NB4 (cell line): ENCODE results near the gene WLS.

Experiments
- DNase-seq: peaks from one replicate; pipeline ENCODE4 v3.0.0; 2010; ENCODE audit warnings: low read depth
- H3K4me3 ChIP-seq: one replicate; pipeline ENCODE4 v1.5.1; 2011; ENCODE audit warnings: mild to moderate bottlenecking, low read depth, low read length, moderate library complexity
- MYC ChIP-seq: IDR thresholded peaks from 2 replicates; pipeline ENCODE4 v1.6.1; 2011; ENCODE audit warnings: low read depth, low read length
- POLR2A ChIP-seq: IDR thresholded peaks from 2 replicates; pipeline ENCODE4 v1.6.1; 2011; ENCODE audit warnings: mild to moderate bottlenecking; ENCODE audit not compliant: insufficient read length; ENCODE audit errors: extremely low read depth
- TF ChIP-seq, protein P1 (sequence below): IDR thresholded peaks from 2 replicates; pipeline ENCODE4 v1.6.1; 2011; ENCODE audit warnings: low read depth, low read length
- TF ChIP-seq, protein P2 (sequence below): IDR thresholded peaks from one replicate; pipeline ENCODE4 v1.5.1; 2012; ENCODE audit warnings: low read depth, low read length

The WLS gene

DNA sequence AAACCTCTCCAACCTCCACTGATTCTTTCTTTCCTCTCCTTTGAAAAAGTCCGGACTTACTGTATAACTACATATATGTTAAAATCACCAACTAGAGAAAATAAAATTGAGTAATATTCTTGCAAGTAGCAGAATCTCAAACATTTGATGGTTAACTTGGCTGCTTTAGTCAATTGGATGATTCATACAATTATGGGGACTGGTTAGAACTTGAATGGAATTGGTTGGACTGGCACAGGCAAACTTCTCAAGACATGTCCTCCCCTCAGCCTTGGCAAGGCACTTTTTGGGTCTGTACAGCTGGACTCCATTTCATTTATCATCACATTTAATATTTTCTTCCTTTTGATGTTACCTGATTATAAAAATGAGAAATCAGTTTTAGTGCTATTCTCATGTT is 6.5 kb downstream of the WLS start:
- H3K4me3 ChIP-seq, result no peak overlapping the region
- TF ChIP-seq, protein P1, sequence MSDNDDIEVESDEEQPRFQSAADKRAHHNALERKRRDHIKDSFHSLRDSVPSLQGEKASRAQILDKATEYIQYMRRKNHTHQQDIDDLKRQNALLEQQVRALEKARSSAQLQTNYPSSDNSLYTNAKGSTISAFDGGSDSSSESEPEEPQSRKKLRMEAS, result no peak
- TF ChIP-seq MYC, result no peak
- TF ChIP-seq, protein P2, sequence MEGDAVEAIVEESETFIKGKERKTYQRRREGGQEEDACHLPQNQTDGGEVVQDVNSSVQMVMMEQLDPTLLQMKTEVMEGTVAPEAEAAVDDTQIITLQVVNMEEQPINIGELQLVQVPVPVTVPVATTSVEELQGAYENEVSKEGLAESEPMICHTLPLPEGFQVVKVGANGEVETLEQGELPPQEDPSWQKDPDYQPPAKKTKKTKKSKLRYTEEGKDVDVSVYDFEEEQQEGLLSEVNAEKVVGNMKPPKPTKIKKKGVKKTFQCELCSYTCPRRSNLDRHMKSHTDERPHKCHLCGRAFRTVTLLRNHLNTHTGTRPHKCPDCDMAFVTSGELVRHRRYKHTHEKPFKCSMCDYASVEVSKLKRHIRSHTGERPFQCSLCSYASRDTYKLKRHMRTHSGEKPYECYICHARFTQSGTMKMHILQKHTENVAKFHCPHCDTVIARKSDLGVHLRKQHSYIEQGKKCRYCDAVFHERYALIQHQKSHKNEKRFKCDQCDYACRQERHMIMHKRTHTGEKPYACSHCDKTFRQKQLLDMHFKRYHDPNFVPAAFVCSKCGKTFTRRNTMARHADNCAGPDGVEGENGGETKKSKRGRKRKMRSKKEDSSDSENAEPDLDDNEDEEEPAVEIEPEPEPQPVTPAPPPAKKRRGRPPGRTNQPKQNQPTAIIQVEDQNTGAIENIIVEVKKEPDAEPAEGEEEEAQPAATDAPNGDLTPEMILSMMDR, result no peak
- no peak for TF ChIP-seq POLR2A

DNA sequence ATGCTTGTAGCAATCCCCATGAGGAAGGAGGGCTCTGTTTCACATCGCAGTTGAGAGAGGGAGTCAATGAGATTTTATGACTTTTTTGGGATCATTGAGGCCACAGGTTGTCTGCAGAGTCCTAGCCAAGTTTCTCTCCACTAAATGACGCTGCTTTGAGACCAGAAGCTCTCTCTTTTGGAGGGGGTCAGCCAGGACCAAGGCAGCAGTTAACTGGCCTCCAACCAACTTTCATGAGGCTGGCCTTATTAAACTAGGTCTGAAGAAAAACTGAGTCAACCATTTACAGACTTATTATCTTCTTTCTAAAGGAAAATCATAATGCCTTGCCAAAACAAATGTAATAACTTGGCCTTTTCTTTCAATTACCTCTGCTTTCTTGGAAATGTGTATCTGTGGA is 8.6 kb downstream of the WLS start:
- no peak for DNase-seq
- TF ChIP-seq POLR2A, result no peak
- TF ChIP-seq MYC, result no peak
- TF ChIP-seq, protein P2, result no peak
- TF ChIP-seq, protein P1, result no peak
- no peak overlapping the region for H3K4me3 ChIP-seq

More for the DNA sequence above, 6.5 kb downstream of the WLS start:
- DNase-seq, result no peak

DNA sequence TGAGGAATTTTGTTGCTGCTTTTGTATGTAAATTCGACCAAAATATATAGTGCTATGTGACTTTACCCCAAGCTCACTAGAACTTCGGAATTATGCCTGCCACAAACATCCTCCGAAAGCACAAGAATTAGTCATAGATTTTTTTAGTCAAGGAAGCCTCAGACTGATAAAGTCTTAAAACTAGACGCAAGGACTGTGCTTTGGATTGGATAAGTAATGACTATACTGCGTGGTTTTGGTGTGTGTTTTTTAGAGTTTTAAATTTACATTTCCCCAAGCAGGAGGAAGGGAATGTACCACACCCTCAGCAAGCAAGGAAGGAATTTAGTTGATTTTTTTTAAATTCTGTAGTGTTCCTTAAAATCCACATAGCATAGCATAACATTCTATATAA is 10.3 kb downstream of the WLS start:
- no peak for TF ChIP-seq POLR2A
- no peak for TF ChIP-seq MYC
- TF ChIP-seq, protein P1, result no peak
- TF ChIP-seq, protein P2, result no peak
- H3K4me3 ChIP-seq, result no peak overlapping the region
- DNase-seq, result no peak

DNA sequence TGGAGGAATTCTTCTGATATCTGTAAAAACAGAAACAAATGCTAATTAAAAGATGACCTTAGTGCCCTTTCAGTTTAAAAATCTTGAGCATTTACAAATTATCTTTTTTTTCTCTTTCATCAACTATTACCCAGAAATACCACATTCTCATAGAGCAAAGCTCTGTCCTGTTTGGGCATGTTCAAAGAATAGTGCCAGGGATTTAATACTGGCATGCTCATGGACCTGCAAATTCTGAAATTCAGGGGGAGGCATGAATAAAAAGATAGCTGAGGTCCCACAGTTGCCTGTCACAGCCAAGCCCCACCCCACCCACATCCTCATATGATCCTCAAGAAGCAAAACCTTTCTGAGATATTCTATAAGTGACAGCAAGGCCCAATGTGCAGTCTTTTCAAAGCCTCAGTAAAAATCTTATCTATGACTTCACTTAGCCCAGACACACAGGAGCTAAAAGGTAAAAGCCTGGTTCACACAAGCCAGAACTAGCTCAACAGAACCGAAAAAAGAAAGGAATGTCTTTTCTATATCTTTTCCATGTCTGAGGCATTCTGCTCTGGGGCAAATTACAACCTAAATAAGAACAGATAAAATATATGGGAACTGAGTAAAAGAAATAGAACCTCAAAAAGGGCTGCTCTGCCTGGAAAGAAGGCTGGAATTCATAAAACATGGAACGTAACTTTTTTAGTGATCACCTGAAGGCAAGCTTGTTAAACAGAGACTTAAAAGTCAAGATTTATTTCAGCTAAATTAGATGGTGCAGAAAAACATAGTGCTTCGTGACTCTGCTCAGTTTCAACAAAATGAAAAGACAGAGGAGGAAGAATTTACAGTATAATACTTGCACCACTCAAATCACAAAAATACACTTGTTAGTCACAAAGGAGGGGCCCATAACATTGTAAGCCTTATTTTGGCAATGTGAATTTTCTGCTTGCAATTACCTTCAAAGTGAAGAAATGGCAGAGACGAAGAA is 11.0 kb downstream of the WLS start:
- no peak for TF ChIP-seq MYC
- no peak for TF ChIP-seq POLR2A
- TF ChIP-seq, protein P2, result no peak
- TF ChIP-seq, protein P1, result no peak
- no peak for DNase-seq
- no peak overlapping the region for H3K4me3 ChIP-seq

DNA sequence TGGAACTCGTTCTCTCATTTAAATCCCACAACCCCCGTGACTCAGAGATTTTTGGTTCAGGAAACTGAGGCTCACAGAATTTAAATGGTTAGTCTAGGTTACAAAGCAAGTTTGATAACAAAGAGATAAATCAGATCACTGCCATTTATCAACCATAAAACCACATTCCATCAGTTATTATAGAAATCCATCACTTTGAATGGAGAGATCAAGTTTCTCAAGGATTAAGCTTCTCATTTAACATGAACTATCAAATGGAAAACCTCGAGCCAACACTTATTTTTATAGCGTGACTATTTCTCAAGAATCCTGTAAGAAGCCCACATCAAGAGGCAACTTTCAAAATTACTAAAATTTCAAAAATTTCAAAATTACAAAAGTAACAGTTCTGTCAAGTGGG is 11.9 kb downstream of the WLS start:
- DNase-seq, result no peak
- H3K4me3 ChIP-seq, result no peak overlapping the region

More for the DNA sequence above, 11.9 kb downstream of the WLS start:
- TF ChIP-seq, protein P2, result no peak
- TF ChIP-seq POLR2A (no peak), MYC (no peak)
- TF ChIP-seq, protein P1, result no peak
